Right lobe of liver (tissue), 4 donors: ENCODE results near the gene MRPS14.

Experiments
- POLR2A ChIP-seq: fragments of 450-650 bp; IDR thresholded peaks from one replicate; pipeline ENCODE4 v1.6.1; 2017; ENCODE audit warnings: antibody characterized with exemption, mild to moderate bottlenecking
- TF ChIP-seq, protein P1 (sequence below), 4 donors: fragments of 200-600 bp in 3 of 4; fragments of 450-650 bp in 1 of 4; IDR thresholded peaks; one replicate each; pipeline versions ENCODE4 v1.5.1 to v1.8.0; 2016 to 2022; ENCODE audit warnings: antibody characterized with exemption in 4 of 4, mild to moderate bottlenecking in 2 of 4
- donor health status: DM: no; HTN: no; CAD: no.
- donor health status: DM: no; HTN: no; CAD: no.
- donor health status: DM: no; HTN: yes; CAD: no.

DNA sequence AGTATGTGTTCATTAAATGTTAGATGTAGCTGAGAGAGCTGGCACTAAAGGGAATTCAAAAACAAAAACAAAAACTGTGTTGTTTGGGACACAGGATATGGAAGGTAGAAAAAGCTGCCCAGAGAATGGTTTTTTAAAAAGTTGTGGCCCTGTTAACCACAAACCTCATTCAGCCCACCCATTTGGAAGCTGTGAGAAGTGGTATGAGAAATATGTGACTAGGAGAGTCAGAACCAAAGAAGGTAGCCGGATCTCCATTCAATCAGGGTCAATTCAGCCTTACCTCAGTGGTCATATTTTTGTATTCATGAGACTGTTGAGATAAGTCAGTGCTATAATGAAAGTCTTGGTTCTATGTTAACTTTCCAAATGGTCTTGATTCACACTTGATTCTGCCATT, 53.2 kb downstream of the MRPS14 start:
- TF ChIP-seq, protein P1, sequence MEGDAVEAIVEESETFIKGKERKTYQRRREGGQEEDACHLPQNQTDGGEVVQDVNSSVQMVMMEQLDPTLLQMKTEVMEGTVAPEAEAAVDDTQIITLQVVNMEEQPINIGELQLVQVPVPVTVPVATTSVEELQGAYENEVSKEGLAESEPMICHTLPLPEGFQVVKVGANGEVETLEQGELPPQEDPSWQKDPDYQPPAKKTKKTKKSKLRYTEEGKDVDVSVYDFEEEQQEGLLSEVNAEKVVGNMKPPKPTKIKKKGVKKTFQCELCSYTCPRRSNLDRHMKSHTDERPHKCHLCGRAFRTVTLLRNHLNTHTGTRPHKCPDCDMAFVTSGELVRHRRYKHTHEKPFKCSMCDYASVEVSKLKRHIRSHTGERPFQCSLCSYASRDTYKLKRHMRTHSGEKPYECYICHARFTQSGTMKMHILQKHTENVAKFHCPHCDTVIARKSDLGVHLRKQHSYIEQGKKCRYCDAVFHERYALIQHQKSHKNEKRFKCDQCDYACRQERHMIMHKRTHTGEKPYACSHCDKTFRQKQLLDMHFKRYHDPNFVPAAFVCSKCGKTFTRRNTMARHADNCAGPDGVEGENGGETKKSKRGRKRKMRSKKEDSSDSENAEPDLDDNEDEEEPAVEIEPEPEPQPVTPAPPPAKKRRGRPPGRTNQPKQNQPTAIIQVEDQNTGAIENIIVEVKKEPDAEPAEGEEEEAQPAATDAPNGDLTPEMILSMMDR (IDR thresholded peaks at IDR 0.05), result no peak
- TF ChIP-seq POLR2A, result no peak
